ENCODE data around the gene PRKCZ. TPM values are rescaled to one million over a fixed set of nuclear protein-coding genes. Genes with fewer than 3 reads are reported as not detected.
A peak's percentile ranks its signal among the peaks of the same experiment; 100 is the strongest.

Gene PRKCZ
- total RNA-seq, 4 donors from 2014 or later, result 3.1 to 5.4 (median 4.7) TPM

DNA sequence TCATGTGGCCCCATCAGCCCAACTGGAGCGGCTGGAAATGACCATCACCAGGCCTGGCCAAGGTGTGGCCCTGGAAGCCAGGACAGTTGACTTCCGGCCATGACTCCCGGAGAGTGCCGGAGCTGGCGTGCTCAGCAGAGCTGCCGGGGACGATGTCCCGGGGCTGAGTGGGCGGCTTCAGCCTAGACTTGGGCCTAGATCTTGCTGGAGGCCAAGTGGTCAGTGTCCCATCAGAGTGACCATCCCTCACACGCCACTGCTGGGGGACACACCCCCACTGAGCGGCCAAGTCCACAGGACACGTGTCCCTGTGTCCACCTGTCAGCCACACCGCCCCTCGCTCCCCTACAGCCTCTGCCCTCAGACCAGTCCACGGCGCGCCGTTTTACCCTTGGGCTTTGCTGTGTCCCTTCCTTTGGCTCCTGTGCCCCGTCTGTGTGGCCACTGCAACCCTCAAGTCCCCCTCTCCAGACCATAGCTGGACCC, 140.3 kb downstream of the PRKCZ start:
- no peak for TF ChIP-seq POLR2AphosphoS5 (IDR thresholded peaks at IDR 0.05)
- intact Hi-C loops (cut with DNase I), result no loop called here
- no peak for DNase-seq (ENCODE audit: extremely low spot score)
- H3K4me3 ChIP-seq, result peak overlapping the region; percentile 57 to 81 (median 64)
- no peaks in the 10 kb centered on the region for H3K27me3 ChIP-seq
- H3K36me3 ChIP-seq, result peaks cover 0 to 13% (median 6%) of the 10 kb centered on the region in 4 donors
- peak overlapping the region; percentile 94 to 99 (median 98) for H3K27ac ChIP-seq (replicated peaks in 1 of 4)
- 73% methylated on average over 16 of the region's 19 CpGs for WGBS
- H3K4me1 ChIP-seq, result peaks cover 46 to 60% (median 58%) of the 10 kb centered on the region in 4 donors
- H3K9me3 ChIP-seq, result no peaks in the 10 kb centered on the region

DNA sequence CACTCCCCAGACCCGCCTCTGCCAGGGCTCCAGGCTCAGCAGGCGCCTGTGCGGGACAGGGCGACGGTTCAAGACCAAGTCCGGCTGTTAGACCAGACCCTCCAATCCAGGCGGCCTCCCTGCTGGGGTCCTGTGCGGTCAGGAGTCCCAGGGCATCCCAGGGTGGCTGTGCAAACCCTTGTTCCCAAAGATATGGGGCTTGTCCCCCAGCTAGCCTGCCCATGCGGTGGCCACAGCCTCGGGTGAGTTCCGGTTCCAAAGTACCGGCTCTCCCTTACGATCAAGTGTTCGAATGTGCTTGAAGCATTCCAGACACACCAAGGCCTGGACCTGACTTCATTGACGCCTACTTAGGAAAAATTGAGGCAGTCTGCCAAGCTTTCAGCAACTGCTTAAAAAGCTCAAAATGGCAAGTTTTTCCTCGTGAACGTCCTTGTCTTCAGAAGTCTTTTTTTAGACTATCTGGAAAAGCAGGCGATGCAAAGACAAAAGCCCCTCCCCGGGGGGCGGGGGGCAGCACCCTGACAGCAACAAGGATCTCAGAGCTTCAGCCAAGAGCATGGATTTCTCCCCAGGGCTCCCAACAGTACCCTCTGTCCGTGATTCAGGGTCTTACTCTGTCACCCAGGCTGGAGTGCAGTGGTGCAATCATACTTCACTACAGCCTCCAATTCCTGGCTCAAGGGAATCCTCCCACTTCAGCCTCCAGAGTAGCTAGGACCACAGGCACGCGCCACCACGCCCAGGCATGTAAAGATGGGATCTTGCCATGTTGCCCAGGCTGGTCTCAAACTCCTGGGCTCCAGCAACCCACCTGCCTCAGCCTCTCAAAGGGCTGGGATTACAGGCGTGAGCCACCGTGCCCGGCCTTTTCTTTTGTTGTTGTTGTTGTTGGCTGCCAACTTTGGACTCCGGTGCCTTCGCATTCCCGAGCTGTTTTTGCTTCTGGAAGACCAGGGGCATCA, 142.1 kb downstream of the PRKCZ start:
- intact Hi-C loops (cut with DNase I), result no loop called here
- Histone ChIP-seq H3K4me3 (peak overlapping the region in 3 of 4 donors; percentile 21 to 40 (median 22)), H3K27ac (replicated peaks in 1 of 4) (peak overlapping the region; percentile 94 to 99 (median 98)), H3K36me3 (no peaks in the 10 kb centered on the region), H3K4me1 (peaks cover 53 to 67% (median 64%) of the 10 kb centered on the region in 4 donors), H3K9me3 (no peaks in the 10 kb centered on the region), H3K27me3 (no peaks in the 10 kb centered on the region)
- no peak for DNase-seq (ENCODE audit: extremely low spot score)
- no peak for TF ChIP-seq EP300 (IDR thresholded peaks at IDR 0.05)
- peak; percentile 59 to 69 for TF ChIP-seq POLR2AphosphoS5 (IDR thresholded peaks at IDR 0.05)
- 48% methylated on average over 23 of the region's 30 CpGs for WGBS

GRCh38 chr1:2193514-2194281, 143.5 kb downstream of the PRKCZ start:
- peaks cover 56 to 73% (median 70%) of the 10 kb centered on the region in 4 donors for H3K4me1 ChIP-seq
- WGBS, result 46% methylated on average over 30 of the region's 44 CpGs
- no peak for DNase-seq (ENCODE audit: extremely low spot score)
- TF ChIP-seq, protein P1, sequence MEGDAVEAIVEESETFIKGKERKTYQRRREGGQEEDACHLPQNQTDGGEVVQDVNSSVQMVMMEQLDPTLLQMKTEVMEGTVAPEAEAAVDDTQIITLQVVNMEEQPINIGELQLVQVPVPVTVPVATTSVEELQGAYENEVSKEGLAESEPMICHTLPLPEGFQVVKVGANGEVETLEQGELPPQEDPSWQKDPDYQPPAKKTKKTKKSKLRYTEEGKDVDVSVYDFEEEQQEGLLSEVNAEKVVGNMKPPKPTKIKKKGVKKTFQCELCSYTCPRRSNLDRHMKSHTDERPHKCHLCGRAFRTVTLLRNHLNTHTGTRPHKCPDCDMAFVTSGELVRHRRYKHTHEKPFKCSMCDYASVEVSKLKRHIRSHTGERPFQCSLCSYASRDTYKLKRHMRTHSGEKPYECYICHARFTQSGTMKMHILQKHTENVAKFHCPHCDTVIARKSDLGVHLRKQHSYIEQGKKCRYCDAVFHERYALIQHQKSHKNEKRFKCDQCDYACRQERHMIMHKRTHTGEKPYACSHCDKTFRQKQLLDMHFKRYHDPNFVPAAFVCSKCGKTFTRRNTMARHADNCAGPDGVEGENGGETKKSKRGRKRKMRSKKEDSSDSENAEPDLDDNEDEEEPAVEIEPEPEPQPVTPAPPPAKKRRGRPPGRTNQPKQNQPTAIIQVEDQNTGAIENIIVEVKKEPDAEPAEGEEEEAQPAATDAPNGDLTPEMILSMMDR (IDR thresholded peaks at IDR 0.05), result no peak
- TF ChIP-seq POLR2AphosphoS5 (IDR thresholded peaks at IDR 0.05) (no peak), POLR2A (IDR thresholded peaks at IDR 0.05; ENCODE audit: low read depth) (no peak), EP300 (IDR thresholded peaks at IDR 0.05) (no peak)
- intact Hi-C loops (cut with DNase I), result no loop called here
- H3K4me3 ChIP-seq, result peak overlapping the region; percentile 67 to 84 (median 76)
- no peaks in the 10 kb centered on the region for H3K36me3 ChIP-seq
- H3K27ac ChIP-seq (replicated peaks in 1 of 4), result peak overlapping the region; percentile 94 to 99 (median 98)
- H3K9me3 ChIP-seq, result no peaks in the 10 kb centered on the region
- H3K27me3 ChIP-seq, result no peaks in the 10 kb centered on the region

GRCh38 chr1:2194319-2194897, 144.2 kb downstream of the PRKCZ start, which contains the start of gene FAAP20:
Gene FAAP20, minus strand, starts transcription at chr1:2194772. Its CDS starts 23 bp downstream, at chr1:2194749.
- Histone ChIP-seq H3K27ac (replicated peaks in 1 of 4) (peak within 1 kb of the TSS; percentile 94 to 99 (median 98)), H3K36me3 (no peaks in the 10 kb centered on the region), H3K27me3 (no peaks in the 10 kb centered on the region), H3K4me1 (peaks cover 58 to 76% (median 70%) of the 10 kb centered on the region in 4 donors), H3K4me3 (peak within 1 kb of the TSS; percentile 67 to 84 (median 76)), H3K9me3 (no peaks in the 10 kb centered on the region)
- no peak for DNase-seq (ENCODE audit: extremely low spot score)
- TF ChIP-seq POLR2AphosphoS5 (IDR thresholded peaks at IDR 0.05) (peak in 1 of 2 donors; percentile 3), EP300 (IDR thresholded peaks at IDR 0.05) (no peak)
- intact Hi-C loops (cut with DNase I), result no loop called here
- WGBS, result 6% methylated on average over 19 of the region's 63 CpGs

GRCh38 chr1:2194898-2195673, 144.9 kb downstream of the PRKCZ start:
- intact Hi-C loops (cut with DNase I), result loop anchor here (1.0 to 5.0 kb wide), 2 partner anchors 37 to 186 kb away; no protein-coding TSS in a partner anchor

More at GRCh38 chr1:2194898-2195673, 144.9 kb downstream of the PRKCZ start:
- Histone ChIP-seq H3K27ac (replicated peaks in 1 of 4) (peak overlapping the region; percentile 94 to 99 (median 98)), H3K36me3 (no peaks in the 10 kb centered on the region), H3K4me3 (peak overlapping the region; percentile 67 to 84 (median 76)), H3K9me3 (no peaks in the 10 kb centered on the region), H3K27me3 (no peaks in the 10 kb centered on the region), H3K4me1 (peaks cover 61 to 78% (median 72%) of the 10 kb centered on the region in 4 donors)
- DNase-seq (ENCODE audit: extremely low spot score), result peak; percentile 98
- TF ChIP-seq, protein P1 (IDR thresholded peaks at IDR 0.05), result peak; percentile 93 to 99 (median 97)
- TF ChIP-seq EP300 (IDR thresholded peaks at IDR 0.05), result no peak
- no peak for TF ChIP-seq POLR2A (IDR thresholded peaks at IDR 0.05; ENCODE audit: low read depth)
- TF ChIP-seq POLR2AphosphoS5 (IDR thresholded peaks at IDR 0.05), result peak; percentile 48 to 65
- 3% methylated on average over 13 of the region's 35 CpGs for WGBS

All from esophagus muscularis mucosa (tissue), 4 donors.